Liver (tissue), 9 donors: ENCODE measurements around the gene CKAP5. TPM values are rescaled to one million over a fixed set of nuclear protein-coding genes. Genes with fewer than 3 reads are reported as not detected.

Source experiments
- DNase-seq: peaks from one replicate; pipeline ENCODE4 v3.0.0-alpha.2; 2017; ENCODE audit warnings: low spot score
- H3K27ac ChIP-seq, 2 donors: one replicate each; pipeline ENCODE4 v1.7.0; 2013; ENCODE audit warnings: inconsistent platforms in 2 of 2, low read length in 2 of 2, control low read depth in 1 of 2, low read depth in 1 of 2, mild to moderate bottlenecking in 1 of 2
- H3K27me3 ChIP-seq, 4 donors: one replicate each; pipeline versions ENCODE4 v1.6.1 to v1.7.0; 2013; ENCODE audit warnings: low read length in 3 of 4, inconsistent platforms in 1 of 4, mild to moderate bottlenecking in 1 of 4, moderate library complexity in 1 of 4; ENCODE audit not compliant: control insufficient read depth in 4 of 4, insufficient read depth in 4 of 4
- H3K36me3 ChIP-seq, 4 donors: one replicate each; pipeline versions ENCODE4 v1.6.1 to v1.7.0; 2013; ENCODE audit warnings: low read length in 3 of 4, mild to moderate bottlenecking in 3 of 4, low read depth in 1 of 4, moderate library complexity in 1 of 4; ENCODE audit not compliant: control insufficient read depth in 4 of 4, insufficient read depth in 3 of 4
- H3K4me1 ChIP-seq, 4 donors: one replicate each; pipeline versions ENCODE4 v1.6.1 to v1.7.0; 2013; ENCODE audit warnings: low read length in 3 of 4, mild to moderate bottlenecking in 3 of 4, moderate library complexity in 1 of 4; ENCODE audit not compliant: control insufficient read depth in 4 of 4, insufficient read depth in 4 of 4
- H3K4me3 ChIP-seq, 3 donors: one replicate each; pipeline versions ENCODE4 v1.6.1 to v1.7.0; 2013; ENCODE audit warnings: low read length in 3 of 3, control low read depth in 1 of 3, low read depth in 1 of 3, mild to moderate bottlenecking in 1 of 3
- H3K9ac ChIP-seq, 2 donors: one replicate each; pipeline ENCODE4 v1.7.0; 2013; ENCODE audit warnings: low read length in 2 of 2, mild to moderate bottlenecking in 2 of 2, moderate library complexity in 2 of 2, control low read depth in 1 of 2, low read depth in 1 of 2
- H3K9me3 ChIP-seq, 4 donors: one replicate each; pipeline versions ENCODE4 v1.6.1 to v1.7.0; 2013; ENCODE audit warnings: low read length in 3 of 4; ENCODE audit not compliant: control insufficient read depth in 4 of 4
- ATF3 ChIP-seq: IDR thresholded peaks from 2 replicates; pipeline ENCODE4 v1.6.1; 2016; ENCODE audit warnings: antibody characterized with exemption
- EGR1 ChIP-seq, 2 donors: IDR thresholded peaks; 2 replicates each; pipeline ENCODE4 v1.6.1; 2016 to 2018; ENCODE audit warnings: antibody characterized with exemption in 2 of 2, low read depth in 2 of 2
- FOXA1 ChIP-seq: IDR thresholded peaks from 2 replicates; pipeline ENCODE4 v1.6.1; 2016; ENCODE audit warnings: antibody characterized with exemption
- FOXA2 ChIP-seq: IDR thresholded peaks from 2 replicates; pipeline ENCODE4 v1.6.1; 2016; ENCODE audit warnings: antibody characterized with exemption
- GABPA ChIP-seq, 2 donors: IDR thresholded peaks in 1 of 2; conservative IDR thresholded peaks in 1 of 2; 2 replicates each; pipeline ENCODE4 v1.6.1; 2016; ENCODE audit warnings: antibody characterized with exemption in 2 of 2, mild to moderate bottlenecking in 1 of 2, moderate library complexity in 1 of 2
- HNF4G ChIP-seq: IDR thresholded peaks from 2 replicates; pipeline ENCODE4 v1.6.1; 2016; ENCODE audit warnings: antibody characterized with exemption
- NR2F2 ChIP-seq: IDR thresholded peaks from 2 replicates; pipeline ENCODE4 v1.6.1; 2016; ENCODE audit warnings: antibody characterized with exemption
- RAD21 ChIP-seq, 2 donors: IDR thresholded peaks; 2 replicates each; pipeline ENCODE4 v1.6.1; 2016; ENCODE audit warnings: antibody characterized with exemption in 2 of 2, mild to moderate bottlenecking in 2 of 2
- RXRA ChIP-seq, 2 donors: IDR thresholded peaks; 2 replicates each; pipeline ENCODE4 v1.6.1; 2017 to 2018; ENCODE audit warnings: antibody characterized with exemption in 2 of 2, mild to moderate bottlenecking in 1 of 2
- SP1 ChIP-seq: IDR thresholded peaks from 2 replicates; pipeline ENCODE4 v1.6.1; 2018; ENCODE audit warnings: antibody characterized with exemption, mild to moderate bottlenecking
- TAF1 ChIP-seq: conservative IDR thresholded peaks from 2 replicates; pipeline ENCODE4 v1.6.1; 2016; ENCODE audit warnings: antibody characterized with exemption, mild to moderate bottlenecking
- YY1 ChIP-seq: IDR thresholded peaks from 2 replicates; pipeline ENCODE4 v1.6.1; 2016; ENCODE audit warnings: antibody characterized with exemption, mild to moderate bottlenecking
- ZBTB33 ChIP-seq: IDR thresholded peaks from 2 replicates; pipeline ENCODE4 v1.6.1; 2016; ENCODE audit warnings: antibody characterized with exemption
- WGBS: extraction: QIAGEN DNeasy Blood & Tissue Kit; methylation state at CpG from one replicate; pipeline ENCODE4 v1.1.7; 2013; 5-methylcytosine and 5-hydroxymethylcytosine counted together
- polyA plus RNA-seq, 2 donors: library from polyadenylated mRNA; stranded (reverse) in 1 of 2; unstranded in 1 of 2; fragments of 200-250 nt in 1 of 2; fragments of >200 nt in 1 of 2; fragmentation: Nextera tagmentation in 1 of 2; extraction: Ambion mirVana in 1 of 2; gene quantifications; one replicate each; pipeline versions ENCODE4 v1.2.1 to v1.2.3, GENCODE V29; 2013 to 2015
- total RNA-seq, 2 donors: library from RNA; depleted of rRNA; stranded (reverse); fragments of >200 nt; gene quantifications; one replicate each; pipeline ENCODE4 v1.2.3, GENCODE V29; 2014
- TF ChIP-seq, protein P1 (sequence below): fragments of 150-350 bp; IDR thresholded peaks from 2 replicates; pipeline ENCODE4 v1.5.1; 2017; ENCODE audit warnings: improper control_type of control experiment, low read depth, low read length; ENCODE audit not compliant: missing input control
- TF ChIP-seq, protein P2 (sequence below): IDR thresholded peaks from 2 replicates; pipeline ENCODE4 v1.6.1; 2016; ENCODE audit warnings: antibody characterized with exemption, mild to moderate bottlenecking
- TF ChIP-seq, protein P3 (sequence below): IDR thresholded peaks from 2 replicates; pipeline ENCODE4 v1.6.1; 2016; ENCODE audit warnings: antibody characterized with exemption
- donor health status: healthy.
- donor health status: healthy.
- donor health status: healthy.
- donor health status: healthy.
- donor health status: healthy.

CKAP5 gene
- total and polyA plus RNA-seq, 4 donors = 6.1 to 70.4 (median 15.4) TPM

- no peaks in the 10 kb centered on the region for H3K27me3 ChIP-seq
- 78% methylated on average over 1 of the region's 1 CpG for WGBS
- peaks cover 8 to 59% (median 41%) of the 10 kb centered on the region in 4 donors for H3K4me1 ChIP-seq
- H3K4me3 ChIP-seq = no peak overlapping the region
- no peak overlapping the region for H3K9ac ChIP-seq
- H3K27ac ChIP-seq = peak overlapping the region in 1 of 2 donors; percentile 94
- H3K9me3 ChIP-seq = no peaks in the 10 kb centered on the region
- TF ChIP-seq RAD21 (IDR thresholded peaks at IDR 0.05) = no peak
- no peak for TF ChIP-seq ATF3
- TF ChIP-seq, protein P1, sequence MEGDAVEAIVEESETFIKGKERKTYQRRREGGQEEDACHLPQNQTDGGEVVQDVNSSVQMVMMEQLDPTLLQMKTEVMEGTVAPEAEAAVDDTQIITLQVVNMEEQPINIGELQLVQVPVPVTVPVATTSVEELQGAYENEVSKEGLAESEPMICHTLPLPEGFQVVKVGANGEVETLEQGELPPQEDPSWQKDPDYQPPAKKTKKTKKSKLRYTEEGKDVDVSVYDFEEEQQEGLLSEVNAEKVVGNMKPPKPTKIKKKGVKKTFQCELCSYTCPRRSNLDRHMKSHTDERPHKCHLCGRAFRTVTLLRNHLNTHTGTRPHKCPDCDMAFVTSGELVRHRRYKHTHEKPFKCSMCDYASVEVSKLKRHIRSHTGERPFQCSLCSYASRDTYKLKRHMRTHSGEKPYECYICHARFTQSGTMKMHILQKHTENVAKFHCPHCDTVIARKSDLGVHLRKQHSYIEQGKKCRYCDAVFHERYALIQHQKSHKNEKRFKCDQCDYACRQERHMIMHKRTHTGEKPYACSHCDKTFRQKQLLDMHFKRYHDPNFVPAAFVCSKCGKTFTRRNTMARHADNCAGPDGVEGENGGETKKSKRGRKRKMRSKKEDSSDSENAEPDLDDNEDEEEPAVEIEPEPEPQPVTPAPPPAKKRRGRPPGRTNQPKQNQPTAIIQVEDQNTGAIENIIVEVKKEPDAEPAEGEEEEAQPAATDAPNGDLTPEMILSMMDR = no peak
- TF ChIP-seq YY1 = no peak
- TF ChIP-seq NR2F2 = no peak
- no peak for TF ChIP-seq TAF1
- TF ChIP-seq, protein P2, sequence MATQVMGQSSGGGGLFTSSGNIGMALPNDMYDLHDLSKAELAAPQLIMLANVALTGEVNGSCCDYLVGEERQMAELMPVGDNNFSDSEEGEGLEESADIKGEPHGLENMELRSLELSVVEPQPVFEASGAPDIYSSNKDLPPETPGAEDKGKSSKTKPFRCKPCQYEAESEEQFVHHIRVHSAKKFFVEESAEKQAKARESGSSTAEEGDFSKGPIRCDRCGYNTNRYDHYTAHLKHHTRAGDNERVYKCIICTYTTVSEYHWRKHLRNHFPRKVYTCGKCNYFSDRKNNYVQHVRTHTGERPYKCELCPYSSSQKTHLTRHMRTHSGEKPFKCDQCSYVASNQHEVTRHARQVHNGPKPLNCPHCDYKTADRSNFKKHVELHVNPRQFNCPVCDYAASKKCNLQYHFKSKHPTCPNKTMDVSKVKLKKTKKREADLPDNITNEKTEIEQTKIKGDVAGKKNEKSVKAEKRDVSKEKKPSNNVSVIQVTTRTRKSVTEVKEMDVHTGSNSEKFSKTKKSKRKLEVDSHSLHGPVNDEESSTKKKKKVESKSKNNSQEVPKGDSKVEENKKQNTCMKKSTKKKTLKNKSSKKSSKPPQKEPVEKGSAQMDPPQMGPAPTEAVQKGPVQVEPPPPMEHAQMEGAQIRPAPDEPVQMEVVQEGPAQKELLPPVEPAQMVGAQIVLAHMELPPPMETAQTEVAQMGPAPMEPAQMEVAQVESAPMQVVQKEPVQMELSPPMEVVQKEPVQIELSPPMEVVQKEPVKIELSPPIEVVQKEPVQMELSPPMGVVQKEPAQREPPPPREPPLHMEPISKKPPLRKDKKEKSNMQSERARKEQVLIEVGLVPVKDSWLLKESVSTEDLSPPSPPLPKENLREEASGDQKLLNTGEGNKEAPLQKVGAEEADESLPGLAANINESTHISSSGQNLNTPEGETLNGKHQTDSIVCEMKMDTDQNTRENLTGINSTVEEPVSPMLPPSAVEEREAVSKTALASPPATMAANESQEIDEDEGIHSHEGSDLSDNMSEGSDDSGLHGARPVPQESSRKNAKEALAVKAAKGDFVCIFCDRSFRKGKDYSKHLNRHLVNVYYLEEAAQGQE = no peak
- no peak for TF ChIP-seq EGR1 (IDR thresholded peaks at IDR 0.05; ENCODE audit: low read depth in 2 of 2)
- no peak for TF ChIP-seq SP1
- no peak for TF ChIP-seq FOXA2
- no peak for TF ChIP-seq RXRA (IDR thresholded peaks at IDR 0.05)
- TF ChIP-seq HNF4G = no peak
- TF ChIP-seq, protein P3, sequence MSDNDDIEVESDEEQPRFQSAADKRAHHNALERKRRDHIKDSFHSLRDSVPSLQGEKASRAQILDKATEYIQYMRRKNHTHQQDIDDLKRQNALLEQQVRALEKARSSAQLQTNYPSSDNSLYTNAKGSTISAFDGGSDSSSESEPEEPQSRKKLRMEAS = no peak
- peaks cover 14 to 33% (median 28%) of the 10 kb centered on the region in 4 donors for H3K36me3 ChIP-seq
- no peak for DNase-seq
These were observed 147.5 kb downstream of the CKAP5 start for GRCh38 chr11:46698597-46698996.

GRCh38 chr11:46697723-46698122 is 148.4 kb downstream of the CKAP5 start:
- 69% methylated on average over 2 of the region's 2 CpGs for WGBS
- peaks cover 8 to 53% (median 37%) of the 10 kb centered on the region in 4 donors for H3K4me1 ChIP-seq
- peaks cover 14 to 31% (median 22%) of the 10 kb centered on the region in 4 donors for H3K36me3 ChIP-seq
- H3K4me3 ChIP-seq = no peak overlapping the region
- TF ChIP-seq YY1 (no peak), FOXA2 (no peak), TAF1 (no peak), ZBTB33 (no peak), EGR1 (IDR thresholded peaks at IDR 0.05; ENCODE audit: low read depth in 2 of 2) (no peak), HNF4G (no peak), GABPA (IDR thresholded peaks at IDR 0.05 in 1 of 2, conservative IDR thresholded peaks at IDR 0.05 in 1 of 2) (no peak), FOXA1 (no peak), NR2F2 (no peak)
- TF ChIP-seq, protein P2 = no peak
- TF ChIP-seq, protein P3 = no peak
- H3K27me3 ChIP-seq = no peaks in the 10 kb centered on the region
- peak overlapping the region; percentile 2 for H3K27ac ChIP-seq
- DNase-seq = no peak
- no peaks in the 10 kb centered on the region for H3K9me3 ChIP-seq
- no peak overlapping the region for H3K9ac ChIP-seq
